ENCODE data around the gene ADPGK. TPM values are rescaled to one million over a fixed set of nuclear protein-coding genes. Genes with fewer than 3 reads are reported as not detected.

ADPGK gene
- total RNA-seq, 1 donor from 2014 or later: 53.5 TPM

Other genes with a start within 250 kb of the ADPGK start
- not detected in 2 replicates for gene GOLGA6B, start 129.1 kb downstream of the ADPGK start, total RNA-seq
- 0.15 TPM in 1 of 2 replicates, not detected in the other for gene HIGD2B, start 97.6 kb downstream of the ADPGK start, total RNA-seq
- 17.7 and 26.7 TPM in 2 replicates for gene BBS4, start 97.6 kb downstream of the ADPGK start, total RNA-seq

Measured in renal cortical epithelial cell (primary cell).